ENCODE results near the gene HOXB8. TPM values are rescaled to one million over a fixed set of nuclear protein-coding genes. Genes with fewer than 3 reads are reported as not detected.

The HOXB8 gene
- total RNA-seq, 2 donors from 2014 or later = 6.3 TPM

DNA sequence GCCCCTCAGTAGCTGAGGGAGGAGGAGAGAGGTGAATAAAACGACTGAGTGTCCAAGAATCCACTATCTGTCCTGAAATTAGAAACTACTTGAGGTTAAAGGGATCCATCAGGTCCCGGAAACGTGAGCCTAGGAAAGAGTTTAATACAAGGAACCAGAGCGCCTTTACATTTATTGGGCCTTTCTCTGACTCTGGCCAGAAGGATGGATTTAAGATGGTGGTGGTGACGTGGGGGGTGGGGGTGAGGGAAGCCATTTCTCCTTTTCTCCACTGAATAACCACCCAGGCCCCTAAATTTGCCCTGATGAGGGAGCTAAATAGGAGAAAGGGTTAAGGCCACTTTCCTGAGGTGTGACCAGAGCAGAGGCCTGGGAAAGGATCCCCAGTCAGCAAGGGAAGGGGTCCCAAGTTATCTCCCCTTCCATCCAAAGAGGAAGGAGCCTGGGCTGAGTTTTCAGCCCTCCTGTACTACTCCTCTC, 12.1 kb upstream of the HOXB8 start:
- peak in 1 of 2 donors; percentile 16 for DNase-seq
- intact Hi-C loops (cut with DNase I, micrococcal nuclease) = no loop called here
- no peak for ATAC-seq

DNA sequence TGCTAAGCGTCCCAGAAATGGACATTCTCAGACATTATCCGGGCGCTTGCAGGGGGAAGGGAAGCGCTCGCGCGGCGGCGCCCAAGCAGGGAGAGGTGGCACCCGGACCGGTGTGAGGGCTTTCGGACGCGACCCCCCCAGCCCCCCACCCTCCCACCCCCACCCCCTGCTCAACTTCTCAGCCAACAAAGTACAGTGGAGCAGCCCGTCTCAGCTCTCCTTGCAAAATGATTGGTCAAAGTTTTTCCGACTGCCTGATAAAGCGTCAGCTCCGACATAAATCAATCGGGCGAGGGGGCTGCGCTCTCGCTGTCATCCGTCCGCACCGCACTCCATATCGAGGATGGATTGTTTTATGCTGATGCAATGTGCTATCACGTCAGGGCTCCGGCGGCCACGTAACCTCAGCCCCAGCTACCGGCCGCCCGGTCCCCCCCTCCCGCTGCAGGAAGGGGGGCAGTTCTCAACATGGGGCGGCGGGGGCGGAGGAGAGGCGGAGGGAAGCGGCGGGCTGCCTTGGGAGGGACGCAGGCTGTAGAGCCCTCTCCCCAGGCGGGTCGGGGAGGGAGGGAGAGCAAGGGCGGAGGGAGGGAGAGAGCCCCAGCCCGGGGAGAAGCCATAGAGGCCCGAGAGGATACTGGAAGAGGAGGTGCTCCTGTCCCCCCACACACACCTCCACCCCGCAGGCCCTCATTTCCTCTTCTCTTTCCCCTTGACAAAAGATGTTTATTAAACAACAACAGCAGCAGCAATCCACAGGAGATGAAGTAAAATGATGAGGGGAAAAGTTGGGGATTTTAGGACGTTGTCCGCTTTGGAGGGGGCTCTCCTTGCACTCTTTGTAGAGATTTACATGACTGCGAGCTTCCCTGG, 11.4 kb upstream of the HOXB8 start, which contains the start of gene HOXB9:
HOXB9 (minus strand) TSS at position 114 of the 873 bp plus-strand sequence; CDS start at position 25, 89 bp downstream.
- DNase-seq (peak; percentile 81 to 84), ATAC-seq (peak; percentile 36)
- intact Hi-C loops (cut with DNase I, micrococcal nuclease) = no loop called here

DNA sequence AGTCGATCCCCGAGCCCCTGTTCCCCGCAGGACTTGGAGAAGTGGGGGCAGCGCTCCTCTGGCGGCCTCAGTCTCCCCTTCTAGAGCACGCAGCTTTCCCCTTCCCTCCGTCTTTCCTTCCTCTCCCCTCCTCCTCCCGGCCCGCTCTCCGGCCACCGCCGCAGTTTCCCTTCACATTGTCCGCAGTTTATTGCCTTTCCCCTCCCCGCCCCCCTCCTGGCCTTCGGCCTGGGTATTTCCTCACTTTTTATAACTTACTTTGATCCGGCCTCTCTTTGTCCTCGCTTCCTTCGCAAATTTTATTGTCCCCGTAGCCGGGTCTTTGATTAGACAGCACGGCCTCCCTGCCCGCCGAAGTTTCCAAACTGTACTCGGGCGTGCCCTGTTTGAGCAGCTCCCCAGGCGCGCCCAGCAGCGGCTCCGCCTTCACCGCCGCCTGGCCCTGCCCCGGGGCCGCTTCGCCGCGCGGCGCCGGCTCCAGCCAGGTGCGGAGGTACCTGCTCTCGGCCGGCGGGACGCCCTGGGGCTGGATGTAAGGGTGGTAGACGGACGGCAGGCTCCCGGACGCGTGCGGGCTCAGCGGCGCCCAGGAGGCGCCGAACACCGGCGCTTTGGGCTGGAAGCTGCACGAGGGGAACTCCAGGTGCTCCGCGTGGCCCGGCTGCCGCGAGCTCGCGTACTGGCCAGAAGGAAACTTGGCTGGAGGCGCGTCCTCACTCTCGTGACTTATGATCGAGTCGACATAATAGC, 10.6 kb upstream of the HOXB8 start:
- intact Hi-C loops (cut with DNase I, micrococcal nuclease) = no loop called here
- peak; percentile 61 for ATAC-seq
- peak; percentile 84 to 90 for DNase-seq

DNA sequence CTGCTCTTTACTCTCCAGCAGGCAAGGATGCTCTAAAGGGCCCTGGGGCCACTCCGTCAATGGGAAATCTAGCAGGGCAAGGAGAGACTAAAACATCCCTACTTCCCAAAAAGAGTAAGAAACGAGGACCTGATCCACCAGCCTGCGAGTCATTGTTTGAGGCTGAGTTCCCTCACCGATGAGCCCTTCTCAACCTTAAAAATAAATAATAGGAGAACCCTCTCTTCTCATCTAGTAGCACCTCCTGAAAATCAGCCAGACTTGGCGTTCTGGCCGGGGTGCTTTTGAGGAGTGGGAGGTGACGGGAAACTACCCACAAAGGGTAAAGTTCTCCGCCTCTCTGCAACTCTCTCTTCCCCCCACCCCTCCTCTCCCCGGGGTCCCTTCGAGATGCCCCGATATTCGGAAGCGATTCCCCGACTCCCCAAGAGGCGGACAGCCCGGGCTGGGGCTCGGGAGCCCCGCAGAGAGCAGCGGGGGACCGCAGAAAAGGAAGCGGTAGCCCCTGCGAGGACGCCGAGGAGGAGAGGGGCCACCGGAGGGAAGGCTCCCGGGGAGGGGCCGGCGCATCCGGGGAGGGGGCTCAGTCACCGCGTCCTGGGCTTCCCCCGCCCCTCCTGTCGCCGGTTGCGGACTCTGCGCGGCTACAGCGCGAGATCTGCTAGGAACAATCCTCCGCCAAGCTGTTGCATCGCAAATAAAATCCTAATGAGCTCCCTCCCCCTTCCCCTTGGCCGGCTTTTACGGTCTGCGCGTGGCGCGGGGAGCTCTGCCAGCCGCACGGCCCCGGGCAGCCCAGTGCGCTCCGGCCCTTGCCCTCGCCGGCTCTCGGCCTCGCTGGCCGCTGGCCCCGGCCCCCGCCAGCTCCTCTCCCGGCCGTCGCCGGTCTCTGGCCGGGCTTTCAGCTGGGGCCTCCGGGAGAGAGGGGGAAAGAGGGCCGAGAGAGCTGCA, 9.7 kb upstream of the HOXB8 start:
- peak in 1 of 2 donors; percentile 62 for DNase-seq
- intact Hi-C loops (cut with DNase I, micrococcal nuclease) = no loop called here
- peak; percentile 23 for ATAC-seq

DNA sequence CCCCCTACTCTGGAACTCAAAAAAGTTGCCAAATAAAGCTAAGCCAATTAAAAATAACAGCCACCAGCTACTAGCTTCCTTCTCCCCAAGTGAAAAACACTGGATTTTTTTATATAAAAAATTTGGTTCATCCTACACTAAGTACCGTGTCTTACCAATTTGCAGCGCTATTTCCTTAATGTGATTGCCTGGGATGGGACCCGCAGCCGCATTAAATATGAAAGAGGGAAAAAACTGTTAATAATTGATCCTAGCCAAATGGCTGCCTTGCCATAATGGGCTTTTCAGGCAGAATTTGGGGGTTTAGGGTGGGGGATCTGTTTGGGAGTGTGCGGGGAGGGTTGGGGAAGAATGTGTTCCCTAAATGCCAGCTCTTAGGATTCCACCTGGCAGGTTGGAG, 9.0 kb upstream of the HOXB8 start:
- ATAC-seq (no peak), DNase-seq (no peak)
- intact Hi-C loops (cut with DNase I, micrococcal nuclease) = no loop called here

DNA sequence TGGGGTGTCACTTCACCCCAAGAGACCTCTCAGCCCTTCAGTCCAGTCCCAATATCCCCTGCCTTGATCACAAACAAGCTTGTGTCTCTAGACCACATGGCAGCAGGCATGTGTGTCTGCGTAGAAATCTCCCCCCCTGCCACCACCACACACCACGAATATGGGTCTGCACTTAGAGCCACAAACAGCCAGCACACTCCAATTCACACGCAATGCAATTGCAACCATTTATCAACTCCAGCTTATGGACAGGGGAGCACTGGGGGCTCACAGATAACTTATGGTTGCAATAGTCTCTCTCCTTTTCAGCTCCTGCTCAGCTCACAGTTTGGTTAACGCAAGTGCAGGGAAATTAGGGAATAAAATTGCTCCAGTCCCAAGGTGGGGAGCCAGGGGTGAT, 8.5 kb upstream of the HOXB8 start:
- intact Hi-C loops (cut with DNase I, micrococcal nuclease) = no loop called here
- ATAC-seq (no peak), DNase-seq (no peak)

DNA sequence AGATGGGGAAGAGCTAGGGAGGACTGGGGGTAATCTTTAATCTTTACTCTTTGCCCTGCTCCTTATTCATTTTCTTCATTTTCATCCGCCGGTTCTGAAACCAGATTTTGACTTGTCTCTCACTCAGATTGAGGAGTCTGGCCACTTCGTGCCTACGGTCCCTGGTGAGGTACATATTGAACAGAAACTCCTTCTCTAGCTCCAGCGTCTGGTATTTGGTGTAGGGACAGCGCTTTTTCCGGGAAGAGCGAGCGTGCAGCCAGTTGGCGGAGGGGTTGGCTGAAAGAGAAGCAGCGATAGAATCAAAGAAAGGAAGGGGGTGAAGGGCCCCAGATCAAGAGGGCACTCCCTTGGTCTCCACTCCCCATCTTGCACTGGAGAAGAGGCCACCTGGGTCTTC, 7.8 kb upstream of the HOXB8 start:
- DNase-seq = no peak
- no peak for ATAC-seq
- intact Hi-C loops (cut with DNase I, micrococcal nuclease) = no loop called here

DNA sequence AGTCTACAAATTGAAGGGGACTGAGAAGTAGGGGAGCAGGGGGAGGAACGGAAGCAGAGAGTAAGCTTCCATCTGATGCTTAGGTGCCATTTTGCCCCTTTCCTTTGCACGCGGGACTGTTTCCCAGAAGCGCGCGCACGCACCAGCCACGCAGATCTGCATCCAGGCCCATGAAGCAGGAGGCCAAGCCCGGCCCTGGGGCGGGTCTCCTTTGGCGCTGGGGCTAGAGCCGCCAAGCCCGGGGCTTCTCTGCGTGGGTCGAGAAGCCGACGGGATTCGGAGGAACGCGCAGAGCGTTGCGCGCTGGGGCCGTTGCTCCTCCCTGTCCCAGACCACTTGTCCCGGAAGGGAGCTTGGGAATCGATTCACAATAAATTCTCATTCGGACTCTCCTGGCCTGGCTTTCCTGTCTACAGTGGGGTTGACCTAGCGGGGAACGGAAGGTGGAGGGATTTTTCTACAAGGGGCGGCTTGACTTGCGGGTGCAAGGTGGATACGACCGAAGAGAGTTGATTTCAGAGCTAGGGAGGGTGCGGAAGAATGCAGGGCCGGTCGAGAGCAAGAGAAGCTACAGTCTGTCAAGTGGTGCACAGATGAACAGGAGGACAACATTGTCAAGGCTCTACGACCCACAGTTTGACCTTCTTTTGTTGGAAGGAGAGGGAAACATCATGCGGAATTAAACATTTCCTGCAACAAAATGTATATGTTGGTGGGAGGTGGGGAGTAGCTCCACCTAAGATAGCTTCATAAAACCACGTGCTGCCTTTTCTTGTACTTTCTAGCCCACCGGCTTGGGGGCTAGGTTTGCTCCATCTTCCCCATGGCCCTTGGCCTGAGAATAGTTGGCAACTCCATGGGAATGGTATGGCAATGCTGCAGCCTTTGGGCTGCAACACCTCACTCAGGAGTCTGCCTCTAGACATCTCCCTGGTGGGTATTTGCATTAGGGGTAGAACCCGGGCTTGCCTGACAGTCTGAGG, 6.6 kb upstream of the HOXB8 start:
- no peak for ATAC-seq
- intact Hi-C loops (cut with DNase I, micrococcal nuclease) = no loop called here
- DNase-seq = peak in 1 of 2 donors; percentile 52

DNA sequence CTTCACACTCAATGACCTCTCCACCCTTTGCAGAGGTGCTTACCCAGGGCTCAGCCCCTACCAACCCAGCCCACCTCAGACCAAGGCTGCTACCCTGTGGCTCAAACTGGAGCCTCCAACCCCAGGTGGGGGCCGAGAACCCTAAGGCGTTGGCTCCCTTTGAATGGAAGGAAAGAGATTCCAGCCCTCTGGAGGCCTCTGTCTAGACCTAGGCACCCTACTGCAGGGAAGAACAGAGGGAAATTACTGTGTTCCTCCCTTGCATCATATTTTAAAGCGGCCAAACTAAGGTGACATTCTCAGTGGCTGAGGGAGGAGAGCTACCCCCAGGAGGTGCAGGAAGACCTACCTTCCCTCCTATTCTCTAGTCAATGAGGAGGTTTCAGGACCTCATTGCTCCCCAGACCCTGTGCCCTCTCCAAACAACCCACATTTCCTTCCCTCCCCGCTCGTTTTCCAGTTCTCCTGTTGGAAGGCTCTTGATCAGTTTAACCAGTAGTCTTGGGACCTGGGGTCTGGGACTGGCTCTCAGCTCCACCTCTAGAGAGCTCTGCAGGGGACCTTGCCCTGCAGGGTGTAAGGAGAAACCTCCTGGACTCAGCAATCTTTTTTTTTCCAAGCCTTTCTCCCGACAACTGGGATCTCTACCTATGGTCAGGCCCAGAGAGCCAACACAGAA, 5.5 kb upstream of the HOXB8 start:
- intact Hi-C loops (cut with DNase I, micrococcal nuclease) = no loop called here
- DNase-seq (no peak), ATAC-seq (peak; percentile 1)

DNA sequence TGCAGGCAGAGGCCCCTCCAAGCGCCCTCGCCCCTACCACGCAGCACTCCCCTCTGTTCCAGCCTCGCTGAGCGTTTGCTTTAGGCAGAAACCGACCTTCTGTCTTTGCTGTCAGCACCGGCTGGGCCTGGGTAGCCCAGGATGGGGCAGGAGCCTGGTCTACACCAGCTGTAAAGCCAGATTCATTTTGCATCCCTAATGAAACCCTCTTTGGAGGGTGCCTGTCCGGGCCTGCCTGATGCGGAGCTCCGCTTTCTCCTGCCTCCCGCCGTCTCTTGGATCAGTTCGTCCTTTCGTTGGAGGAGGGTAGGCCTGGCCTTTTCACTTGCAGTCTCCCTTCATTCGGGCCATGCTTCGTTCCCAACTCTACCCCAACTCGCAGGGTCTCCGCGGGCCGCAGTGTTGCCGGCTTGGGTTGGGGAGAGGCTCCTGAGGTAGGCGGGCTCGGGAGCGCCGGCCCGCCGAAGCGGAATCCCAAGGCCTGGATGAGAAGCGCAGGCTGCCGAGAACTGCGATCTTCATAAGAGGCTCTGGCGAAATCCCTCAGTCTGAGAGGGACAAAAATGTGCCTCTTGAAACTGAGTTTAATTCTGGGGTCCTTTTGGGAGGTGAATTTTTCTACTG, 4.8 kb upstream of the HOXB8 start:
- ATAC-seq = peak; percentile 1
- DNase-seq = peak in 1 of 2 donors; percentile 32
- intact Hi-C loops (cut with DNase I, micrococcal nuclease) = loop anchor here in 1 of 2 donors (5.0 kb wide), 1 partner anchor 288 kb away; no protein-coding TSS in a partner anchor

DNA sequence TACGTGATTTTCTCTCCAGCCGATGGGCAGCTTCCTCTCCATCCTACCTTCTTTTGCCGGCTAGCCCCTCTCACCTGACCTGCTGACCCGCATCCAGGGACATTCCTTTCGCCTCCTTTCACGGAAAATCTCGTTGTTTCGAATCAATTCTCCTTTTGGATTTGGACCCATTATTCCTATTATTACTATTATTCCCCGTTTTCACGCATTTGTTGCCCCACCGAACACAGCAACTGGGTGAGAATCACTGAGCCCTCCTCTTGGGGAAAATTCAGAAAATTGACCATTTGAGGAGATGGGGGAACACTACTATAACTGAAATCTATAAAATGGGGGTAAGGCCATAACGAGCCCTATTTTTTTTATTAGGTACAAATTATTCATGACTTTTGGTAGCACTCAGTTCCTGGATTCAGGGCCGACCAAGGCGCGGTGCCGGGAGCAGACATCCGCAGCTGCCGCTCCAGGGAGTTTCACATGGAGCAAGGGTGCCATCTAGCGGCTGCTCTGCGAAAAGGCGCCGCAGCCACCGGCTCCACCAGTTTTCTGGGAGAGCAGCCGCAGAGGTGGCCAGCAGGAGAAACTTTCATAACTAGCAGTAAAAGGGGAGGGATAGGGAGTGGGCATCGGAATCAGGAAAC, 3.3 kb upstream of the HOXB8 start:
- intact Hi-C loops (cut with DNase I, micrococcal nuclease) = loop anchor here in 1 of 2 donors (5.0 kb wide), 1 partner anchor 286 kb away; no protein-coding TSS in a partner anchor
- peak; percentile 52 for ATAC-seq
- DNase-seq = peak; percentile 87 to 91

DNA sequence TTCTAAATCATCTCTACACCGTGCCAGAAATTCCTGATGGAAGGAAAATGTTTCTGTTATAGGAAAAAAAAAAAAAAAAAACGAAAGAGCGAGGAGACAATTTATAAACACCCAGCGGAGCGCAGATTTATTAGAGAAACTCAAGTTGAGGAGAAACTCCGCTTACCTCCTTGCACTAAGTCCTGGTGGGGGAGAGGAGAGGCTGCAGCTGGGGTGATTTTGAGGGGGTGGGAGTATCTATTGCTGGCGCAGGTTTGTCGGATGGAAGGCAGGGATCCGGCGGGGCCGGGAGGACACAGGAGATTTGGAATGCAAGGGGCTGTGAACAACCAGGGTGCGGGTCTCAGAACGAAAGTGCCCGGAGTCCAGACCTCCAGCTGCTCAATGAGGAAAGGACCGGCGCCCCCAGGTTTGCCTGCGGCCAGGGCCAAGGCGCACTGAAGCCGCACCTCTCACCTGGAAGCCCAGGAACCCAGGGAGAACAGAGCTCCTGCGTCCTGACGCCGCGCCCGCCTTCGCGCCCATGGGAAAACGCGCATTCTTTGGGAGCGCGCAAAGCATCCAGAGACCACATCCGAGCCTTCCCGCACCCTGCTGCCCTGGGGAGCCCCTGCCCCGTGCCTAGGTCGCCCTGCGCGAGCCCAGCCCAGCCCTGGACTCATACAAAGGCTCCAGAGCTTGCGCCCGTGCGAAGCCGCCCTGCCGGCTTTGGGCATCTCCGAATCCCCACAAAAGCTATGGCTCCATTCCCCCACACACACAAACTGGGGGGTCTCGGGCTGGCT, 2.6 kb upstream of the HOXB8 start:
- intact Hi-C loops (cut with DNase I, micrococcal nuclease) = loop anchor here in 1 of 2 donors (5.0 kb wide), 1 partner anchor 285 kb away; no protein-coding TSS in a partner anchor
- ATAC-seq (peak; percentile 6), DNase-seq (peak in 1 of 2 donors; percentile 54)

DNA sequence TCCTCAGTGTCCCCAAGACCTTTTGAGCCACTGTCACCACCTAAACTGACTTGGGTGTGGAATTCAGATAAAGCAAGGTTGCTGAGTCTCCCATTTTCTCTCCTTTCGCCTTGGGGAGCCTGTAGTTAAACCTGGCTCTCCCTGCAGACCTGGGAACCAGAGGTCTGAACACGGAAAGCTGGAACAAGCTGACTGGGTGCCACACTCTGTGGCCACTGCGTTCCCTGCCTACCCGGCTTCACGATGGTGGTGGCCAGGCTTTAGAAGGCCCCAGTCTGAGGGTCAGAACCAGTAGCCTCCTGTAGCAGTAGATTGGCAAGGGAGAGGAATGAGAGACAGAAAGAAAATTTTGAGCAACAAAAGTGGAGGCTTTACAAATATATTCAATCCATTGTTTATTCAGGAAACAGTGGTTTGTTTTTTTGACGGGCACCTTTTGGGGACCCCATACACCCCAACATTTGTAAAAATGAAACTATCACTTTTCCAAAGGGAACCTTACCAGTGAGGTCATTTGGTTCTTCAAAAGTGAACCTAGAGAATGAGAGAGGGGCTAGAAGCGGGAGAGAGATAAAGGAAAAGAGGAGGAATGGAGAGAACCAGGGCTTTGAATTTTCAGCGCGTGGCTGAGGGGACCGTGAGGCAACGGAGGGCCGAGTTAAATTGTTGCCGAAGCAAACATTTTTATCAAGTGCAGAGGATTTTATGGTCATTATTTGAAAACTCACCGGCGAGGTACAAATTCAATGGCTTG, 1.8 kb upstream of the HOXB8 start:
- DNase-seq (no peak), ATAC-seq (no peak)
- intact Hi-C loops (cut with DNase I, micrococcal nuclease) = loop anchor here in 1 of 2 donors (5.0 kb wide), 1 partner anchor 285 kb away; no protein-coding TSS in a partner anchor

DNA sequence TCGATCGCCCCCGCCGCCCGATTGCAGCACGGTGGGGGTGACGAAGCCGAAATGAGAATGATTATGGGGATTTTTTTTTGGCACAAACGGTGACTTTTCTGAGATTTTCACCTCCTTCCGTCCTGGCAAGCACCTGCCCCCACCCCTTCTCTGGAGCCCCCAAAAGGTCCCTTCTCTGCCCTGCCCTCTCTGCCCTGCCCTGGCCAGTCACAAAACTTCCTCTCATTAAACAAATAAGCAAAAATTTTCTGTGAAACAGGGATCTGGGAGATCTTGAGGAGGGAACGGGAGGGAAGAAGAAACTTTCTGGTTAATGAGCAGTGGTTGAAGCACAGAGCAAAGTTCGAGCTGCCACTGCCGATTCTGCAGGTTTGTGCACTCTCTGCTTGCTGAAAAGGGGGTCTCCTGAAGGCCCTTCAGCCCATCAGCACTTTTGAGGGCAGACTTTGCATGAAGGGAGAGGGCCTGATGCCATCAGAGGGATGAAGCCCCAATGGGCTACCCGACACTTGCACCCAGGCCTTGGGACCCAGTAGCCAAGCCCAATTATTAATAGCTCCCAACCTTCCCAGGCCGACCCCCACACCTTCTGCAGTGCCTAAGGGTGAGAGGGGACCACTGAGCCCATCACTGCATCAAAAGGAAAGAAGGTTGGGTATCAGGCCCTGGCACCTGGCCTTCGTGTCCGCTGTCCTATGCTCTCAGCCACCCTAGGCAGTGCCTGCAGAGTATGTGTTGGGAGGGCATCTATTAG, 1.0 kb upstream of the HOXB8 start:
- intact Hi-C loops (cut with DNase I, micrococcal nuclease) = loop anchor here in 1 of 2 donors (5.0 kb wide), 1 partner anchor 284 kb away; no protein-coding TSS in a partner anchor
- DNase-seq (no peak), ATAC-seq (no peak)
